IMR-90 (cell line): ENCODE results near the gene ASXL2. TPM values are rescaled to one million over a fixed set of nuclear protein-coding genes. Genes with fewer than 3 reads are reported as not detected.

Experiments
- ATAC-seq: fragments of 200-7000 bp; cut with Tn5 transposase; 2 replicates; pipeline ENCODE4 v1.9.1; 2020; ENCODE audit warnings: low read depth, mild to moderate bottlenecking, moderate library complexity
- BruUV-seq: library from RNA; stranded (reverse); fragments of 400-500 nt; replicated peaks from 2 replicates; lab custom pipeline; 2021; lab: Mats Ljungman, UMichigan
- CTCF ChIA-PET: fragments of 300-600 bp; formaldehyde crosslinking; extraction: SDS; loops from one replicate; lab custom pipeline; 2021; ENCODE audit warnings: antibody characterized with exemption; lab: Yijun Ruan, JAX
- POLR2A ChIA-PET: fragments of 300-600 bp; sonication (Branson Sonifier 250); formaldehyde crosslinking; loops from one replicate; lab custom pipeline; 2022; ENCODE audit warnings: antibody characterized with exemption; ENCODE audit not compliant: unreplicated experiment; lab: Charles Lee
- DNase-seq: peaks from one replicate; pipeline ENCODE4 v3.0.0; 2013
- H2AFZ ChIP-seq: replicated peaks from 2 replicates; pipeline ENCODE3; 2013; ENCODE audit warnings: low read length, mild to moderate bottlenecking; ENCODE audit not compliant: poor library complexity
- H2AK5ac ChIP-seq: 2 replicates; pipeline ENCODE4 v1.6.1; 2013; ENCODE audit warnings: low read depth, low read length, inconsistent platforms
- H2AK9ac ChIP-seq: replicated peaks from 2 replicates; pipeline ENCODE3; 2013; ENCODE audit warnings: mild to moderate bottlenecking, low read depth, low read length, moderate library complexity; ENCODE audit not compliant: poor library complexity
- H2BK120ac ChIP-seq: 2 replicates; pipeline ENCODE4 v1.6.1; 2013; ENCODE audit warnings: low read depth, low read length, inconsistent platforms
- H2BK15ac ChIP-seq: 3 replicates; pipeline ENCODE4 v1.6.1; 2013; ENCODE audit warnings: low read depth, low read length, inconsistent platforms
- H2BK20ac ChIP-seq: 2 replicates; pipeline ENCODE4 v1.6.1; 2013; ENCODE audit warnings: low read depth, mild to moderate bottlenecking, inconsistent platforms, low read length, moderate library complexity
- H2BK5ac ChIP-seq: 2 replicates; pipeline ENCODE4 v1.6.1; 2013; ENCODE audit warnings: mild to moderate bottlenecking, low read depth, low read length, inconsistent platforms; ENCODE audit not compliant: poor library complexity, severe bottlenecking
- H3K14ac ChIP-seq: replicated peaks from 2 replicates; pipeline ENCODE4 v1.6.1; 2013; ENCODE audit warnings: low read depth, low read length, inconsistent platforms
- H3K18ac ChIP-seq: 2 replicates; pipeline ENCODE4 v1.6.1; 2013; ENCODE audit warnings: low read depth, low read length, control low read depth
- H3K23ac ChIP-seq: 2 replicates; pipeline ENCODE4 v1.6.1; 2013; ENCODE audit warnings: low read depth, low read length, inconsistent platforms
- H3K27ac ChIP-seq: 2 replicates; pipeline ENCODE4 v1.5.1; 2013; ENCODE audit warnings: mild to moderate bottlenecking, control low read depth, low read length; ENCODE audit not compliant: insufficient read depth
- H3K27me3 ChIP-seq: 2 replicates; pipeline ENCODE4 v1.6.1; 2013; ENCODE audit warnings: low read length; ENCODE audit not compliant: control insufficient read depth, insufficient read depth
- H3K36me3 ChIP-seq: 2 replicates; pipeline ENCODE4 v1.6.1; 2013; ENCODE audit warnings: low read length, mixed read lengths; ENCODE audit not compliant: control insufficient read depth, insufficient read depth
- H3K4ac ChIP-seq: 2 replicates; pipeline ENCODE4 v1.6.1; 2013; ENCODE audit warnings: low read depth, low read length, inconsistent platforms
- H3K4me1 ChIP-seq: 2 replicates; pipeline ENCODE4 v1.6.1; 2013; ENCODE audit warnings: low read length, mixed read lengths; ENCODE audit not compliant: control insufficient read depth, insufficient read depth
- H3K4me2 ChIP-seq: 2 replicates; pipeline ENCODE4 v1.6.1; 2013; ENCODE audit warnings: low read depth, mild to moderate bottlenecking, control low read depth, low read length, moderate library complexity
- H3K4me3 ChIP-seq: 2 replicates; pipeline ENCODE4 v1.5.1; 2013; ENCODE audit warnings: low read depth, mild to moderate bottlenecking, control low read depth, low read length, moderate library complexity; ENCODE audit not compliant: insufficient read depth
- H3K56ac ChIP-seq: 2 replicates; pipeline ENCODE4 v1.6.1; 2013; ENCODE audit warnings: low read length, inconsistent platforms; ENCODE audit not compliant: insufficient read depth; ENCODE audit errors: extremely low read depth
- H3K79me1 ChIP-seq, 2 experiments: 2 replicates each; pipeline ENCODE4 v1.6.1; 2013; ENCODE audit warnings: low read length in 2 of 2, inconsistent platforms in 1 of 2, low read depth in 1 of 2
- H3K9ac ChIP-seq: 2 replicates; pipeline ENCODE4 v1.6.1; 2013; ENCODE audit warnings: low read depth, low read length, control low read depth
- H3K9me1 ChIP-seq: 2 replicates; pipeline ENCODE4 v1.6.1; 2013; ENCODE audit warnings: low read length, inconsistent platforms; ENCODE audit not compliant: insufficient read depth
- H3K9me3 ChIP-seq: 2 replicates; pipeline ENCODE4 v1.6.1; 2013; ENCODE audit warnings: low read length; ENCODE audit not compliant: control insufficient read depth, insufficient read depth
- H4K20me1 ChIP-seq: 2 replicates; pipeline ENCODE4 v1.6.1; 2013; ENCODE audit warnings: low read length, inconsistent platforms; ENCODE audit not compliant: insufficient read depth
- H4K5ac ChIP-seq: 2 replicates; pipeline ENCODE4 v1.6.1; 2013; ENCODE audit warnings: mild to moderate bottlenecking, low read depth, low read length, control low read depth
- H4K8ac ChIP-seq, 2 experiments: 2 replicates each; pipeline ENCODE4 v1.6.1; 2013; ENCODE audit warnings: low read depth in 2 of 2, low read length in 2 of 2, control low read depth in 1 of 2, inconsistent platforms in 1 of 2
- H4K91ac ChIP-seq: 2 replicates; pipeline ENCODE4 v1.6.1; 2013; ENCODE audit warnings: low read depth, low read length, inconsistent platforms; ENCODE audit not compliant: insufficient read depth
- FOS ChIP-seq: fragments of 150-350 bp; IDR thresholded peaks from 2 replicates; pipeline ENCODE4 v1.6.1; 2016; ENCODE audit warnings: low read depth, low read length
- WGBS, 2 experiments: methylation state at CpG; one replicate each; pipeline versions ENCODE4 v1.1.5 to v1.1.7; 2013; ENCODE audit warnings: missing lambda C conversion rate in 2 of 2; ENCODE audit not compliant: insufficient read length in 1 of 2; ENCODE audit errors: extremely low coverage in 2 of 2; 5-methylcytosine and 5-hydroxymethylcytosine counted together
- dilution Hi-C: fragments of 300-500 bp; cut with HindIII; formaldehyde crosslinking; loops from one replicate; pipeline ENCODE4 v1.14.3; 2018; ENCODE audit warnings: low sequenced_read_pairs; ENCODE audit not compliant: unreplicated experiment
- in situ Hi-C: fragments of 300-500 bp; cut with MboI; formaldehyde crosslinking; loops from 3 replicates; pipeline ENCODE4 v1.14.3; 2019; ENCODE audit warnings: low sequenced_read_pairs, inconsistent platforms, mixed read lengths
- intact Hi-C: fragments of 100-400 bp; cut with micrococcal nuclease; formaldehyde crosslinking; loops from 2 replicates; pipeline ENCODE4 v1.10.0; 2022
- polyA plus RNA-seq, 3 experiments: library from polyadenylated mRNA; depleted of rRNA; stranded (reverse); fragments of >200 nt; gene quantifications; 2 replicates each; pipeline ENCODE4 v1.2.3, GENCODE V29; 2012; ENCODE audit warnings: low replicate concordance in 1 of 3
- total RNA-seq: library from RNA; depleted of rRNA; stranded (reverse); fragments of >200 nt; gene quantifications from 2 replicates; pipeline ENCODE4 v1.2.3, GENCODE V29; 2012
- TF ChIP-seq, protein P1 (sequence below): conservative IDR thresholded peaks from 2 replicates; pipeline ENCODE4 v1.5.1; 2012; ENCODE audit warnings: mild to moderate bottlenecking, low read depth, low read length, improper control_type of control experiment

The ASXL2 gene
- total and polyA plus RNA-seq, 2 of the 4 experiments (the other 2 are of a cell fraction), result 5.3 to 8.1 TPM

DNA sequence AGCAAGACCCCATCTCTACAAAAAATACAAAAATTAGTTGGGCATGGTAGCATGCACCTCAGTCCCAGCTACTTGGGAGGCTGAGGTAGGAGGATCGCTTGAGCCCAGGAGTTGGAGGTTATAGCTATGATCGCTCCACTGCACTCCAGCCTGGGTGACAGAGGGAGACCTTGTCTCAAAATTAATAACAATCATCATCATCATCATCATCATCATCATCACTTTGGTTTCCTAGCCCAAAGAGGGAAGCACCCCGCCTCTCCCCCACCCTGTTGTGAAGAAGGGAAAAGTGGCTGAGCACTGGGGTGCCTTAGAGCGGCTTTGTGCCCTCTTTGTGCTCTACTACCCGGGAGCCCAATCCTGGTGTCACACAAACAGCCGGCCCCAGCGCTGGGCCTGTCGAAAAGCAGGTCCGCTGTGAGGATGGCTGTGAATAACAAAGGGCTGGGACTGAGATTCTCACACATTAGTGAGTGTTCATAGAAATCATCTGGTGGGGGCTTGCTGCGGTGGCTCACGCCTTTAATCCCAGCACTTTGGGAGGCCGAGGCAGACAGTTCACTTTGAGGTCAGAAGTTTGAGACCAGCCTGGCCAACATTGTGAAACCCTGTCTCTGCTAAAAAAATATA, 42.6 kb upstream of the ASXL2 start:
- H4K5ac ChIP-seq, result no peak overlapping the region
- H3K14ac ChIP-seq, result no peak overlapping the region
- H2BK5ac ChIP-seq, result no peak overlapping the region
- no peaks in the 10 kb centered on the region for H3K9me3 ChIP-seq
- no peak overlapping the region for H2BK20ac ChIP-seq
- H3K9ac ChIP-seq, result no peak overlapping the region
- peaks cover 23% of the 10 kb centered on the region for H3K27me3 ChIP-seq
- POLR2A ChIA-PET, result interaction anchor here (0.6 kb wide), 1 partner anchor 147 kb away, joined by 4 read pairs; no protein-coding TSS in a partner anchor
- H4K20me1 ChIP-seq, result 0 out of 2 replicates have a peak, but pooled peaks cover 3% of the 10 kb centered on the region
- H3K23ac ChIP-seq, result no peak overlapping the region
- no peak overlapping the region for H2BK120ac ChIP-seq
- no peak for ATAC-seq
- CTCF ChIA-PET, result no interaction called here
- no peak overlapping the region for H3K4me3 ChIP-seq
- 40% methylated on average over 1 of the region's 12 CpGs; no CpG with 5 or more reads in 1 of the 2 experiments for WGBS, 2 experiments
- H3K4ac ChIP-seq, result no peak overlapping the region
- no peak overlapping the region for H3K4me2 ChIP-seq
- no peak overlapping the region for H3K18ac ChIP-seq
- H3K4me1 ChIP-seq, result no peaks in the 10 kb centered on the region; the same call in 1 of the 2 replicates
- H4K8ac ChIP-seq, result no peak overlapping the region
- in situ Hi-C loops (no loop called here), dilution Hi-C loops (no loop called here), intact Hi-C loops (no loop called here)
- no peak overlapping the region for H3K56ac ChIP-seq
- no peak overlapping the region for H2BK15ac ChIP-seq
- no peak for DNase-seq
- H2AFZ ChIP-seq, result no peak overlapping the region
- H4K91ac ChIP-seq, result no peak overlapping the region
- H2AK9ac ChIP-seq, result no peak overlapping the region
- H3K9me1 ChIP-seq, result no peaks in the 10 kb centered on the region
- H3K27ac ChIP-seq, result peak overlapping the region; percentile 17; the same call in 1 of the 2 replicates
- no peaks in the 10 kb centered on the region for H3K36me3 ChIP-seq
- BruUV-seq, result no TSS peak
- no peaks in the 10 kb centered on the region for H3K79me1 ChIP-seq
- H2AK5ac ChIP-seq, result no peak overlapping the region
- TF ChIP-seq, protein P1, sequence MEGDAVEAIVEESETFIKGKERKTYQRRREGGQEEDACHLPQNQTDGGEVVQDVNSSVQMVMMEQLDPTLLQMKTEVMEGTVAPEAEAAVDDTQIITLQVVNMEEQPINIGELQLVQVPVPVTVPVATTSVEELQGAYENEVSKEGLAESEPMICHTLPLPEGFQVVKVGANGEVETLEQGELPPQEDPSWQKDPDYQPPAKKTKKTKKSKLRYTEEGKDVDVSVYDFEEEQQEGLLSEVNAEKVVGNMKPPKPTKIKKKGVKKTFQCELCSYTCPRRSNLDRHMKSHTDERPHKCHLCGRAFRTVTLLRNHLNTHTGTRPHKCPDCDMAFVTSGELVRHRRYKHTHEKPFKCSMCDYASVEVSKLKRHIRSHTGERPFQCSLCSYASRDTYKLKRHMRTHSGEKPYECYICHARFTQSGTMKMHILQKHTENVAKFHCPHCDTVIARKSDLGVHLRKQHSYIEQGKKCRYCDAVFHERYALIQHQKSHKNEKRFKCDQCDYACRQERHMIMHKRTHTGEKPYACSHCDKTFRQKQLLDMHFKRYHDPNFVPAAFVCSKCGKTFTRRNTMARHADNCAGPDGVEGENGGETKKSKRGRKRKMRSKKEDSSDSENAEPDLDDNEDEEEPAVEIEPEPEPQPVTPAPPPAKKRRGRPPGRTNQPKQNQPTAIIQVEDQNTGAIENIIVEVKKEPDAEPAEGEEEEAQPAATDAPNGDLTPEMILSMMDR, result no peak
- TF ChIP-seq FOS, result no peak
